Lower leg skin (tissue), 4 donors: ENCODE data around the gene OBSCN. TPM values are rescaled to one million over a fixed set of nuclear protein-coding genes. Genes with fewer than 3 reads are reported as not detected.
A peak's percentile ranks its signal among the peaks of the same experiment; 100 is the strongest.

Experiments
- DNase-seq, 2 donors: peaks; one replicate each; pipeline ENCODE4 v3.0.0-alpha.2; 2019; ENCODE audit warnings: low spot score in 2 of 2
- H3K4me3 ChIP-seq: fragments of 200-600 bp; sonication (generic); 2 replicates; pipeline ENCODE4 v1.5.1; 2017; ENCODE audit warnings: mild to moderate bottlenecking, low read depth; ENCODE audit not compliant: poor library complexity, severe bottlenecking
- CTCF ChIP-seq, 3 donors: fragments of 450-650 bp; IDR thresholded peaks; one replicate each; pipeline ENCODE4 v1.5.1; 2016; ENCODE audit warnings: antibody characterized with exemption in 3 of 3, mild to moderate bottlenecking in 3 of 3, moderate library complexity in 2 of 3
- POLR2A ChIP-seq, 2 donors: fragments of 450-650 bp; IDR thresholded peaks; one replicate each; pipeline ENCODE4 v1.6.1; 2016 to 2017; ENCODE audit warnings: antibody characterized with exemption in 2 of 2, mild to moderate bottlenecking in 1 of 2, moderate library complexity in 1 of 2
- WGBS, 2 donors: methylation state at CpG; one replicate each; pipeline ENCODE4 v1.1.5; 2018; 5-methylcytosine and 5-hydroxymethylcytosine counted together
- intact Hi-C: fragments of 100-400 bp; cut with DNase I; formaldehyde crosslinking; loops from one replicate; pipeline ENCODE4 v1.15.0; 2023; ENCODE audit warnings: low total_unique reads
- total RNA-seq, 4 donors: library from RNA; depleted of rRNA; stranded (reverse); fragments of >200 nt; gene quantifications; one replicate each; pipeline ENCODE4 v1.1.0, GENCODE V29; 2016

Gene OBSCN
- total RNA-seq, 4 donors from 2014 or later, result 7.4 to 39.2 (median 18.5) TPM

- DNase-seq, result no peak
- no peak overlapping the region for H3K4me3 ChIP-seq
- no peak for TF ChIP-seq CTCF (IDR thresholded peaks at IDR 0.05)
- TF ChIP-seq POLR2A (IDR thresholded peaks at IDR 0.05), result no peak
- WGBS, 2 donors, result 79% methylated on average over 23 to 26 of the region's 26 CpGs
- intact Hi-C loops, result no loop called here
Measured at GRCh38 chr1:228361314-228362140, 153.7 kb downstream of the OBSCN start.

- peak in 1 of 2 donors; percentile 83 for DNase-seq
- WGBS, 2 donors, result 75 to 81% methylated on average over 14 to 17 of the region's 18 CpGs
- TF ChIP-seq CTCF (IDR thresholded peaks at IDR 0.05) (no peak), POLR2A (IDR thresholded peaks at IDR 0.05) (no peak)
- intact Hi-C loops, result no loop called here
- no peak overlapping the region for H3K4me3 ChIP-seq
Measured at GRCh38 chr1:228362141-228362883, 154.5 kb downstream of the OBSCN start.

GRCh38 chr1:228362884-228363450 is 155.1 kb downstream of the OBSCN start:
- WGBS, 2 donors, result 80 to 84% methylated on average over 4 of the region's 4 CpGs
- TF ChIP-seq CTCF (IDR thresholded peaks at IDR 0.05), result no peak
- TF ChIP-seq POLR2A (IDR thresholded peaks at IDR 0.05), result no peak
- DNase-seq, result peak in 1 of 2 donors; percentile 77
- H3K4me3 ChIP-seq, result no peak overlapping the region
- intact Hi-C loops, result no loop called here

GRCh38 chr1:228363686-228364067 is 155.8 kb downstream of the OBSCN start:
- DNase-seq, result no peak
- intact Hi-C loops, result no loop called here
- WGBS, 2 donors, result 86 to 89% methylated on average over 9 of the region's 9 CpGs
- H3K4me3 ChIP-seq, result no peak overlapping the region
- TF ChIP-seq POLR2A (IDR thresholded peaks at IDR 0.05) (no peak), CTCF (IDR thresholded peaks at IDR 0.05) (no peak)

- no peak overlapping the region for H3K4me3 ChIP-seq
- intact Hi-C loops, result no loop called here
- DNase-seq, result peak in 1 of 2 donors; percentile 81
- 80 to 88% methylated on average over 10 of the region's 12 CpGs for WGBS, 2 donors
- TF ChIP-seq CTCF (IDR thresholded peaks at IDR 0.05) (no peak), POLR2A (IDR thresholded peaks at IDR 0.05) (no peak)
Measured at GRCh38 chr1:228364068-228364705, 156.3 kb downstream of the OBSCN start.
